Right forelimb (tissue), 1 donor: ENCODE data around the gene AIM2.

Source experiments
- DNase-seq: peaks from one replicate; pipeline ENCODE4 v3.0.0-alpha.2; 2018

The AIM2 gene

GRCh38 chr1:159014003-159014571 lies 62.5 kb downstream of the AIM2 start:
- DNase-seq = no peak

- no peak for DNase-seq
Measured at GRCh38 chr1:159012495-159012894, 64.1 kb downstream of the AIM2 start.
